GM19455 (cell line): ENCODE measurements around the gene SMIM11.
"Not testable (repeated sequence)": the region's sequence is repeated elsewhere in the genome, so short reads cannot be mapped to it uniquely, and the experiment has no call there.

ENCODE experiments used
- ATAC-seq: cut with Tn5 transposase; IDR thresholded peaks from one replicate; pipeline ENCODE4 v1.9.1; 2021; ENCODE audit not compliant: unreplicated experiment

Gene SMIM11

DNA sequence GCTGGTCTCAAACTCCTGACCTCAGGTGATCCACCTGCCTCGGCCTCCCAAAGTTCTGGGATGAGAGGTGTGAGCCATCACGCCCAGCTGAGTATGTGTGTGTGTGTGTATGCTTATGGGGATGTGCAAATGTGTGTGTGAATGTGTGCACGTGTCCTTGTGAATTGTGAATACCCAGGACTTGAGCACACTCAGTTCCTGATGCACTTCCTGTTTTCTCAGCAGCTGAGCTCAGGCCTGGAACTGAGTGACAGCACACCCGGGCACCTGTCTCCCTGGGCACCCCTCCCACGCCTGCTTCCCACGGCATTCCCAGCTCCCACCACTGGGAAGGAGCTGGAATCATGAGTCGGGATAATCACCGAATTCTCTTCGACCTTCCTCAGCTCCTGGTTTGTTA is 32.0 kb downstream of the SMIM11 start:
- not testable (repeated sequence) for ATAC-seq

DNA sequence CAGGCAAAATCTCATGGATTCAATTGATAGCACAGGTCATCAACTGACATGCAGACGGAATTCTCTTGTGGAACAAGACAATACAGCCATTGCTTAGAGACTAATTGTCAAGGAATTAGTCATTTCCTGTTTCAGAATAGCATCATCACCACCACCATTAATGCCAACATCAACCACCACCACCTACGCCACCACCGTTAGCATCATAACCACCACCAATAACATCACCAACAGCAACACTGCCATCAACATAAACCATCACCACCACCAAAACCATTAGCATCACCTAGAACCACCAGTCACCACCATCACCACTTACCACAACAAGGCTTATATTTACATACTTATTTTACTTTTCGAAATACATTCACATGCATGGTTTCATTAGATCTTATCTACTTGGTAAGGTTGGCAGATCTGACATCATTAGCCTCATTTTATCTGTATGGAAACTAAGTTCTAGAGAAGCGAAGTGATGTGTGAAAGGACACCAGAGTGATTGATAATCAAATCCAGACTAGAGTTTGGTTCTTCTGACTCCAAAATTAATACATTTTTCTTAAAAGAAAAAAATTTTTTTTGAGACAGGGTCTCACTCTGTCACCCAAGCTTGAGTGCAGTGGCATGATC is 42.3 kb downstream of the SMIM11 start:
- ATAC-seq, result not testable (repeated sequence)

DNA sequence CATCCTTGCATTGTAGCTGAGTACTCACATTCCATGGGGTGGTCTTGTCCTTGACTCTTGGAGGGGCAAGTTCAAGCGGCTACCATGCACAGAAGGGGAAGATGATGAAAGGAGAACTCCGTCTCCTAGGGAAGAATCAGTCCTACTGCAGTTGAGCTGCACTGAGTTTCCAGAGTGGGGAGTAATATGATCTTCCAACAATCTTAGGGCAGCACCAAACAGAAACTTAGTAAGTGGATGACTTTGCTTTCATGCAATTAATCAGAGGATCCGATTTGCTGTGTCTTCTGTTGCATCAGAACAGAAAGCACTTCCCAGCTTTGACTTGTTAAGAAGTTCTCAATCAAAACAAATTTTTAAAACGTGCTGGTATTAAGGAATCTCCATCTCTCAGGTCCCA is 48.5 kb downstream of the SMIM11 start, which contains the start of gene SMIM34:
TSS of gene SMIM34 (minus strand) at position 147 of the 400 bp plus-strand sequence. CDS start at position 35, 112 bp downstream.
- not testable (repeated sequence) for ATAC-seq

DNA sequence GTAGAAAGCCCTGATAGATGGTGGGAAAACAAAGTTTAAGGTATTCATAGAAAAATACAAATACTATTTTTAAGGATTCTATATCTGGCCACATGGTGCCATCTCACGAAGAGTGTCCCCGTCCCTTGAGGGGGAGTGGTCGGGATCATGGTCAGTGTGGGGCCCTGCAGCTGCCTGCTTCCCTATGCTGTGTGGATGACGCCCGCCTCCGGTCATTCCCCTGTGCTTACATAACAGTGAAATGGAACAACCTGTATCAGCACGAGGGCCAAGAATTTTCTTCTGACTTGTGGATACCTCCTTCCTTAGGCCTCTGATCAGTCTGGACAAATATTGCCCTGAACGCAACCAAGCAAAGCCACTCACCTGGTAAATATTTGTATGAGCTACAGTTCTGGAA is 52.0 kb downstream of the SMIM11 start:
- ATAC-seq, result not testable (repeated sequence)

GRCh38 chr21:34428441-34428840 is 53.1 kb downstream of the SMIM11 start:
- not testable (repeated sequence) for ATAC-seq

DNA sequence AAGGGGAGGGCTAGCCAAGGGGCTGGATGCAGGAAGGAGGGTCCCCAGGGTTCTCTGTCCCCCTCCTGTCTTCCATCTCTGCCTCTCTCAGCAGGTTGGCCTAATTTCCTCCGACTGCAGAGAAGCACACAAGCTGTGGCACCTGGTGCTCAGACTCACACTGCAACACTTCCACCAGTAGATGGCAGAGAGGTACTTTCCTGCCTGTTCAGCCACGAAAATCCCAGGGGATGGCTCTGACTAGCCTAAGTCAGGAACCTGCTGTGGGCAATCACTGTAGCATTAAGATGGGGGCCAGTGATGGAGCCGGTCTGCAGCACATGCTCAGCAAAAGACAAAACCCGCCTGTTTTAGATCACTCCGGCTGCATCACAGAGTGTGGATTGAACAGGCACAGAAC is 54.4 kb downstream of the SMIM11 start:
- not testable (repeated sequence) for ATAC-seq
